HG03565 (cell line): ENCODE data around the gene KCNA10.
"Not testable (repeated sequence)": the region's sequence is repeated elsewhere in the genome, so short reads cannot be mapped to it uniquely, and the experiment has no call there.

Source experiments
- ATAC-seq: cut with Tn5 transposase; IDR thresholded peaks from one replicate; pipeline ENCODE4 v1.9.1; 2021; ENCODE audit warnings: mild to moderate bottlenecking, moderate library complexity; ENCODE audit not compliant: unreplicated experiment

KCNA10 gene

GRCh38 chr1:110538075-110538474 is 19.1 kb upstream of the KCNA10 start:
- ATAC-seq, result no peak

GRCh38 chr1:110535985-110536384 is 17.0 kb upstream of the KCNA10 start:
- no peak for ATAC-seq

GRCh38 chr1:110533230-110533629 is 14.3 kb upstream of the KCNA10 start:
- no peak for ATAC-seq

- no peak for ATAC-seq
These were observed 10.0 kb upstream of the KCNA10 start for GRCh38 chr1:110529011-110529410.

- ATAC-seq, result no peak
These were observed 7.3 kb upstream of the KCNA10 start for GRCh38 chr1:110526201-110526780.

GRCh38 chr1:110525249-110525595 is 6.2 kb upstream of the KCNA10 start:
- no peak for ATAC-seq

- ATAC-seq, result no peak
These were observed 5.6 kb upstream of the KCNA10 start for GRCh38 chr1:110524311-110525248.

- no peak for ATAC-seq
These were observed 4.0 kb upstream of the KCNA10 start for GRCh38 chr1:110523011-110523410.

GRCh38 chr1:110522560-110522959 is 3.6 kb upstream of the KCNA10 start:
- no peak for ATAC-seq

GRCh38 chr1:110520827-110521226 is 1.9 kb upstream of the KCNA10 start:
- no peak for ATAC-seq

- no peak for ATAC-seq
These were observed 3.1 kb downstream of the KCNA10 start for GRCh38 chr1:110515891-110516290.

GRCh38 chr1:110515041-110515440 is 3.9 kb downstream of the KCNA10 start:
- ATAC-seq, result no peak

GRCh38 chr1:110513511-110513910 is 5.5 kb downstream of the KCNA10 start:
- no peak for ATAC-seq

- ATAC-seq, result no peak
These were observed 7.5 kb downstream of the KCNA10 start for GRCh38 chr1:110511436-110511835.

GRCh38 chr1:110510921-110511320 is 8.1 kb downstream of the KCNA10 start:
- not testable (repeated sequence) for ATAC-seq

- ATAC-seq, result no peak
These were observed 9.3 kb downstream of the KCNA10 start for GRCh38 chr1:110509655-110510054.

- ATAC-seq, result no peak
These were observed 10.7 kb downstream of the KCNA10 start for GRCh38 chr1:110508028-110508940.

- ATAC-seq, result no peak
These were observed 12.4 kb downstream of the KCNA10 start for GRCh38 chr1:110506541-110506940.

- no peak for ATAC-seq
These were observed 13.4 kb downstream of the KCNA10 start for GRCh38 chr1:110505596-110505995.

- no peak for ATAC-seq
These were observed 14.7 kb downstream of the KCNA10 start for GRCh38 chr1:110504226-110504625.

- no peak for ATAC-seq
These were observed 15.5 kb downstream of the KCNA10 start for GRCh38 chr1:110503471-110503870.
